Measurements from ENCODE around the gene KCNIP1. TPM values are rescaled to one million over a fixed set of nuclear protein-coding genes. Genes with fewer than 3 reads are reported as not detected.

The KCNIP1 gene
- total and polyA plus RNA-seq, 2 of the 13 experiments (the other 11 are each of a cell fraction or from before 2014, with no cell fraction given): not detected

GRCh38 chr5:170757182-170757601, 253.4 kb downstream of the KCNIP1 start:
- 7% methylated on average over 4 of the region's 4 CpGs for WGBS (ENCODE audit: low lambda C conversion rate)
- peak; percentile 21 for DNase-seq (ENCODE audit: low spot score)
- H3K27ac ChIP-seq (ENCODE audit: extremely low read length, insufficient read depth, low read length): no peak overlapping the region

GRCh38 chr5:170757669-170758068, 253.8 kb downstream of the KCNIP1 start:
- BruUV-seq (replicated peaks): no TSS peak
- H3K9ac ChIP-seq (ENCODE audit: insufficient read depth, low read depth, low read length): no peak overlapping the region
- H3K9me3 ChIP-seq (ENCODE audit: low read length): no peaks in the 10 kb centered on the region
- 4% methylated on average over 2 of the region's 2 CpGs for WGBS (ENCODE audit: low lambda C conversion rate)
- no peak overlapping the region for H3K27ac ChIP-seq (ENCODE audit: extremely low read length, insufficient read depth, low read length)
- intact Hi-C loops (cut with micrococcal nuclease; ENCODE audit: unreplicated experiment) (no loop called here), in situ Hi-C loops (cut with HindIII; ENCODE audit: extremely low pct_ligation_motif_present, low pct_unique_long_range_greater_than_20kb) (no loop called here)
- POLR2A ChIA-PET: no interaction called here
- CTCF ChIA-PET (ENCODE audit: low intra/inter-chr PET ratio, low total read pairs): no interaction called here
- H3K27me3 ChIP-seq (ENCODE audit: control insufficient read depth in 1 of 2, insufficient read depth in 2 of 2, low read length in 2 of 2): peaks cover 1 to 8% of the 10 kb centered on the region in 2 experiments; a peak in 3 of 5 replicates
- no peaks in the 10 kb centered on the region for H3K36me3 ChIP-seq (replicated peaks in 1 of 2; ENCODE audit: control insufficient read depth in 1 of 2, insufficient read depth in 2 of 2, low read length in 2 of 2)
- FAIRE-seq: no peak
- no peaks in the 10 kb centered on the region for H4K20me1 ChIP-seq (ENCODE audit: insufficient read depth, low read length)
- H3K4me1 ChIP-seq (ENCODE audit: insufficient read depth, low read length): peaks cover 13% of the 10 kb centered on the region
- no peaks in the 10 kb centered on the region for H3K79me2 ChIP-seq (ENCODE audit: insufficient read depth, low read length)
- no peak overlapping the region for H3K4me3 ChIP-seq (replicated peaks in 1 of 3; ENCODE audit: insufficient read depth in 1 of 3, low read depth in 2 of 3, low read length in 3 of 3)
- no peak for DNase-seq (ENCODE audit: low spot score)
- no peak for ATAC-seq
- H3K4me2 ChIP-seq (ENCODE audit: low read depth, low read length): no peak overlapping the region
- no peak overlapping the region for H2AFZ ChIP-seq (ENCODE audit: low read length)
- TF ChIP-seq ZNF891 (CRISPR knock-in tag; IDR thresholded peaks at IDR 0.05): no peak
- TF ChIP-seq THAP9 (CRISPR knock-in tag; IDR thresholded peaks at IDR 0.05; ENCODE audit: borderline replicate concordance): no peak
- TF ChIP-seq ATF3 (CRISPR knock-in tag; IDR thresholded peaks at IDR 0.05): no peak

More at GRCh38 chr5:170757182-170757601, 253.4 kb downstream of the KCNIP1 start:
- no peak for FAIRE-seq
- Histone ChIP-seq H3K4me2 (ENCODE audit: low read depth, low read length) (no peak overlapping the region), H3K36me3 (replicated peaks in 1 of 2; ENCODE audit: control insufficient read depth in 1 of 2, insufficient read depth in 2 of 2, low read length in 2 of 2) (no peaks in the 10 kb centered on the region), H3K9ac (ENCODE audit: insufficient read depth, low read depth, low read length) (no peak overlapping the region), H3K4me3 (replicated peaks in 1 of 3; ENCODE audit: insufficient read depth in 1 of 3, low read depth in 2 of 3, low read length in 3 of 3) (no peak overlapping the region), H3K4me1 (ENCODE audit: insufficient read depth, low read length) (peaks cover 13% of the 10 kb centered on the region), H3K79me2 (ENCODE audit: insufficient read depth, low read length) (no peaks in the 10 kb centered on the region), H3K9me3 (ENCODE audit: low read length) (no peaks in the 10 kb centered on the region), H4K20me1 (ENCODE audit: insufficient read depth, low read length) (no peaks in the 10 kb centered on the region), H2AFZ (ENCODE audit: low read length) (no peak overlapping the region), H3K27me3 (ENCODE audit: control insufficient read depth in 1 of 2, insufficient read depth in 2 of 2, low read length in 2 of 2) (peaks cover 1 to 8% of the 10 kb centered on the region in 2 experiments; a peak in 3 of 5 replicates)
- intact Hi-C loops (cut with micrococcal nuclease; ENCODE audit: unreplicated experiment): no loop called here
- no peak for TF ChIP-seq TCF7L2 (IDR thresholded peaks at IDR 0.05; ENCODE audit: low read depth, low read length)
- peak; percentile 61 for TF ChIP-seq FOSL2 (CRISPR knock-in tag; IDR thresholded peaks at IDR 0.05)
- TF ChIP-seq ZBTB42 (CRISPR knock-in tag; IDR thresholded peaks at IDR 0.05): no peak
- TF ChIP-seq RBM22 (optimal IDR thresholded peaks at IDR 0.05; ENCODE audit: low read length): no peak
- TF ChIP-seq THAP11 (CRISPR knock-in tag; IDR thresholded peaks at IDR 0.05): no peak
- TF ChIP-seq ZSCAN29 (CRISPR knock-in tag; conservative IDR thresholded peaks at IDR 0.05): no peak
- TF ChIP-seq FOSL1 (CRISPR knock-in tag; IDR thresholded peaks at IDR 0.05; ENCODE audit: borderline replicate concordance): peak; percentile 26; the same call in 1 of the 2 replicates
- TF ChIP-seq ZNF557 (CRISPR knock-in tag; IDR thresholded peaks at IDR 0.05): no peak
- TF ChIP-seq ZNF367 (CRISPR knock-in tag; IDR thresholded peaks at IDR 0.05; ENCODE audit: borderline replicate concordance): no peak
- no peak for TF ChIP-seq NFKB2 (CRISPR knock-in tag; IDR thresholded peaks at IDR 0.05; ENCODE audit: borderline replicate concordance)
- TF ChIP-seq POLR2AphosphoS2 (IDR thresholded peaks at IDR 0.05; ENCODE audit: low read depth, low read length): no peak
- TF ChIP-seq ZFYVE20 (CRISPR knock-in tag; IDR thresholded peaks at IDR 0.05; ENCODE audit: borderline replicate concordance, low read depth): no peak
- peak; percentile 37; the same call in 1 of the 2 replicates for TF ChIP-seq SOX5 (CRISPR knock-in tag; IDR thresholded peaks at IDR 0.05; ENCODE audit: borderline replicate concordance)
- CTCF ChIA-PET (ENCODE audit: low intra/inter-chr PET ratio, low total read pairs): no interaction called here
- ATAC-seq: peak; percentile 63; the same call in 1 of the 3 replicates
- POLR2A ChIA-PET: no interaction called here
- in situ Hi-C loops (cut with HindIII; ENCODE audit: extremely low pct_ligation_motif_present, low pct_unique_long_range_greater_than_20kb): no loop called here
- no TSS peak for BruUV-seq (replicated peaks)

Measured in HepG2 (cell line).